Liver (tissue), 9 donors: Measurements from ENCODE around the gene LRRC26. TPM values are rescaled to one million over a fixed set of nuclear protein-coding genes. Genes with fewer than 3 reads are reported as not detected.

ENCODE experiments used
- DNase-seq: peaks from one replicate; pipeline ENCODE4 v3.0.0-alpha.2; 2017; ENCODE audit warnings: low spot score
- H3K27ac ChIP-seq, 2 donors: one replicate each; pipeline ENCODE4 v1.7.0; 2013; ENCODE audit warnings: inconsistent platforms in 2 of 2, low read length in 2 of 2, control low read depth in 1 of 2, low read depth in 1 of 2, mild to moderate bottlenecking in 1 of 2
- H3K27me3 ChIP-seq, 4 donors: one replicate each; pipeline versions ENCODE4 v1.6.1 to v1.7.0; 2013; ENCODE audit warnings: low read length in 3 of 4, inconsistent platforms in 1 of 4, mild to moderate bottlenecking in 1 of 4, moderate library complexity in 1 of 4; ENCODE audit not compliant: control insufficient read depth in 4 of 4, insufficient read depth in 4 of 4
- H3K36me3 ChIP-seq, 4 donors: one replicate each; pipeline versions ENCODE4 v1.6.1 to v1.7.0; 2013; ENCODE audit warnings: low read length in 3 of 4, mild to moderate bottlenecking in 3 of 4, low read depth in 1 of 4, moderate library complexity in 1 of 4; ENCODE audit not compliant: control insufficient read depth in 4 of 4, insufficient read depth in 3 of 4
- H3K4me1 ChIP-seq, 4 donors: one replicate each; pipeline versions ENCODE4 v1.6.1 to v1.7.0; 2013; ENCODE audit warnings: low read length in 3 of 4, mild to moderate bottlenecking in 3 of 4, moderate library complexity in 1 of 4; ENCODE audit not compliant: control insufficient read depth in 4 of 4, insufficient read depth in 4 of 4
- H3K4me3 ChIP-seq, 3 donors: one replicate each; pipeline versions ENCODE4 v1.6.1 to v1.7.0; 2013; ENCODE audit warnings: low read length in 3 of 3, control low read depth in 1 of 3, low read depth in 1 of 3, mild to moderate bottlenecking in 1 of 3
- H3K9ac ChIP-seq, 2 donors: one replicate each; pipeline ENCODE4 v1.7.0; 2013; ENCODE audit warnings: low read length in 2 of 2, mild to moderate bottlenecking in 2 of 2, moderate library complexity in 2 of 2, control low read depth in 1 of 2, low read depth in 1 of 2
- H3K9me3 ChIP-seq, 4 donors: one replicate each; pipeline versions ENCODE4 v1.6.1 to v1.7.0; 2013; ENCODE audit warnings: low read length in 3 of 4; ENCODE audit not compliant: control insufficient read depth in 4 of 4
- ATF3 ChIP-seq: IDR thresholded peaks from 2 replicates; pipeline ENCODE4 v1.6.1; 2016; ENCODE audit warnings: antibody characterized with exemption
- CTCF ChIP-seq: fragments of 150-350 bp; IDR thresholded peaks from 2 replicates; pipeline ENCODE4 v1.5.1; 2017; ENCODE audit warnings: improper control_type of control experiment, low read depth, low read length; ENCODE audit not compliant: missing input control
- EGR1 ChIP-seq, 2 donors: IDR thresholded peaks; 2 replicates each; pipeline ENCODE4 v1.6.1; 2016 to 2018; ENCODE audit warnings: antibody characterized with exemption in 2 of 2, low read depth in 2 of 2
- FOXA1 ChIP-seq: IDR thresholded peaks from 2 replicates; pipeline ENCODE4 v1.6.1; 2016; ENCODE audit warnings: antibody characterized with exemption
- FOXA2 ChIP-seq: IDR thresholded peaks from 2 replicates; pipeline ENCODE4 v1.6.1; 2016; ENCODE audit warnings: antibody characterized with exemption
- GABPA ChIP-seq, 2 donors: IDR thresholded peaks in 1 of 2; conservative IDR thresholded peaks in 1 of 2; 2 replicates each; pipeline ENCODE4 v1.6.1; 2016; ENCODE audit warnings: antibody characterized with exemption in 2 of 2, mild to moderate bottlenecking in 1 of 2, moderate library complexity in 1 of 2
- HNF4A ChIP-seq, 2 donors: conservative IDR thresholded peaks; 2 replicates each; pipeline ENCODE4 v1.6.1; 2016; ENCODE audit warnings: antibody characterized with exemption in 2 of 2, mild to moderate bottlenecking in 2 of 2
- HNF4G ChIP-seq: IDR thresholded peaks from 2 replicates; pipeline ENCODE4 v1.6.1; 2016; ENCODE audit warnings: antibody characterized with exemption
- JUND ChIP-seq, 2 donors: IDR thresholded peaks; 2 replicates each; pipeline ENCODE4 v1.6.1; 2016; ENCODE audit warnings: antibody characterized with exemption in 2 of 2
- MAX ChIP-seq: IDR thresholded peaks from 2 replicates; pipeline ENCODE4 v1.6.1; 2016; ENCODE audit warnings: antibody characterized with exemption
- NR2F2 ChIP-seq: IDR thresholded peaks from 2 replicates; pipeline ENCODE4 v1.6.1; 2016; ENCODE audit warnings: antibody characterized with exemption
- RAD21 ChIP-seq, 2 donors: IDR thresholded peaks; 2 replicates each; pipeline ENCODE4 v1.6.1; 2016; ENCODE audit warnings: antibody characterized with exemption in 2 of 2, mild to moderate bottlenecking in 2 of 2
- REST ChIP-seq: IDR thresholded peaks from 2 replicates; pipeline ENCODE4 v1.6.1; 2016; ENCODE audit warnings: antibody characterized with exemption, mild to moderate bottlenecking
- RXRA ChIP-seq, 2 donors: IDR thresholded peaks; 2 replicates each; pipeline ENCODE4 v1.6.1; 2017 to 2018; ENCODE audit warnings: antibody characterized with exemption in 2 of 2, mild to moderate bottlenecking in 1 of 2
- SP1 ChIP-seq: IDR thresholded peaks from 2 replicates; pipeline ENCODE4 v1.6.1; 2018; ENCODE audit warnings: antibody characterized with exemption, mild to moderate bottlenecking
- TAF1 ChIP-seq: conservative IDR thresholded peaks from 2 replicates; pipeline ENCODE4 v1.6.1; 2016; ENCODE audit warnings: antibody characterized with exemption, mild to moderate bottlenecking
- YY1 ChIP-seq: IDR thresholded peaks from 2 replicates; pipeline ENCODE4 v1.6.1; 2016; ENCODE audit warnings: antibody characterized with exemption, mild to moderate bottlenecking
- ZBTB33 ChIP-seq: IDR thresholded peaks from 2 replicates; pipeline ENCODE4 v1.6.1; 2016; ENCODE audit warnings: antibody characterized with exemption
- WGBS: extraction: QIAGEN DNeasy Blood & Tissue Kit; methylation state at CpG from one replicate; pipeline ENCODE4 v1.1.7; 2013; 5-methylcytosine and 5-hydroxymethylcytosine counted together
- polyA plus RNA-seq, 2 donors: library from polyadenylated mRNA; stranded (reverse) in 1 of 2; unstranded in 1 of 2; fragments of 200-250 nt in 1 of 2; fragments of >200 nt in 1 of 2; fragmentation: Nextera tagmentation in 1 of 2; extraction: Ambion mirVana in 1 of 2; gene quantifications; one replicate each; pipeline versions ENCODE4 v1.2.1 to v1.2.3, GENCODE V29; 2013 to 2015
- total RNA-seq, 2 donors: library from RNA; depleted of rRNA; stranded (reverse); fragments of >200 nt; gene quantifications; one replicate each; pipeline ENCODE4 v1.2.3, GENCODE V29; 2014
- donor health status: healthy.
- donor health status: healthy.
- donor health status: healthy.
- donor health status: healthy.
- donor health status: healthy.

LRRC26 gene
- total and polyA plus RNA-seq, 4 donors, result 0.09 to 0.17 TPM; not detected in 2

- DNase-seq, result no peak
- Histone ChIP-seq H3K4me3 (peak overlapping the region; percentile 74 to 92 (median 86)), H3K9me3 (no peaks in the 10 kb centered on the region), H3K27me3 (no peaks in the 10 kb centered on the region), H3K9ac (peak overlapping the region; percentile 64 to 76), H3K27ac (peak overlapping the region; percentile 90 to 92), H3K4me1 (peaks cover 19 to 50% (median 40%) of the 10 kb centered on the region in 4 donors), H3K36me3 (peaks cover 9 to 44% (median 11%) of the 10 kb centered on the region in 4 donors)
- TF ChIP-seq HNF4G (no peak), ZBTB33 (no peak), HNF4A (conservative IDR thresholded peaks at IDR 0.05) (no peak), FOXA1 (no peak)
- WGBS, result 0% methylated on average over 31 of the region's 31 CpGs
These were observed 18.2 kb upstream of the LRRC26 start for GRCh38 chr9:137188086-137188489.

- Histone ChIP-seq H3K27ac (no peak overlapping the region), H3K27me3 (no peaks in the 10 kb centered on the region), H3K4me1 (peaks cover 19 to 50% (median 40%) of the 10 kb centered on the region in 4 donors), H3K4me3 (peak overlapping the region; percentile 74 to 92 (median 86)), H3K36me3 (peaks cover 9 to 51% (median 16%) of the 10 kb centered on the region in 4 donors), H3K9me3 (no peaks in the 10 kb centered on the region), H3K9ac (peak overlapping the region in 1 of 2 donors; percentile 76)
- TF ChIP-seq REST, result no peak
- TF ChIP-seq CTCF, result no peak
- TF ChIP-seq HNF4A (conservative IDR thresholded peaks at IDR 0.05), result no peak
- TF ChIP-seq NR2F2, result no peak
- TF ChIP-seq ATF3, result no peak
- no peak for TF ChIP-seq RAD21 (IDR thresholded peaks at IDR 0.05)
- no peak for TF ChIP-seq MAX
- TF ChIP-seq RXRA (IDR thresholded peaks at IDR 0.05), result no peak
- TF ChIP-seq ZBTB33, result no peak
- no peak for TF ChIP-seq FOXA1
- no peak for TF ChIP-seq FOXA2
- TF ChIP-seq HNF4G, result no peak
- no peak for TF ChIP-seq TAF1
- no peak for TF ChIP-seq GABPA (IDR thresholded peaks at IDR 0.05 in 1 of 2, conservative IDR thresholded peaks at IDR 0.05 in 1 of 2)
- TF ChIP-seq JUND (IDR thresholded peaks at IDR 0.05), result no peak
- TF ChIP-seq YY1, result no peak
- TF ChIP-seq SP1, result no peak
- no peak for TF ChIP-seq EGR1 (IDR thresholded peaks at IDR 0.05; ENCODE audit: low read depth in 2 of 2)
- WGBS, result 81% methylated on average over 15 of the region's 15 CpGs
- no peak for DNase-seq
These were observed 17.5 kb upstream of the LRRC26 start for GRCh38 chr9:137187386-137187785.
